Keratinocyte (primary cell): ENCODE results near the gene PERP. TPM values are rescaled to one million over a fixed set of nuclear protein-coding genes. Genes with fewer than 3 reads are reported as not detected.

Experiments used
- DNase-seq: peaks from one replicate; pipeline ENCODE4 v3.0.0-alpha.2; 2011; ENCODE audit warnings: low read depth, missing footprints, low spot score
- FAIRE-seq: peaks from 2 replicates; lab custom pipeline; 2011; peaks lifted over from hg19 to GRCh38; lab: Jason Lieb, UNC
- H2AFZ ChIP-seq: 2 replicates; pipeline ENCODE4 v1.6.0; 2012; ENCODE audit warnings: low read length, control low read depth, inconsistent platforms; ENCODE audit not compliant: control insufficient read depth
- H3K27ac ChIP-seq: 2 replicates; pipeline ENCODE4 v1.5.1; 2011; ENCODE audit warnings: low read length; ENCODE audit not compliant: control insufficient read depth, insufficient read depth
- H3K27me3 ChIP-seq: 3 replicates; pipeline ENCODE4 v1.6.0; 2011; ENCODE audit warnings: low read length; ENCODE audit not compliant: control insufficient read depth, insufficient read depth; ENCODE audit errors: extremely low read depth
- H3K36me3 ChIP-seq, 2 experiments: 2 replicates in 1 of 2; 3 replicates in 1 of 2; pipeline ENCODE4 v1.5.1; 2011; ENCODE audit warnings: low read length in 2 of 2, mild to moderate bottlenecking in 1 of 2; ENCODE audit not compliant: control insufficient read depth in 2 of 2, insufficient read depth in 2 of 2; ENCODE audit errors: extremely low read depth in 1 of 2
- H3K4me1 ChIP-seq: 3 replicates; pipeline ENCODE4 v1.5.1; 2011; ENCODE audit warnings: low read length; ENCODE audit not compliant: control insufficient read depth, insufficient read depth; ENCODE audit errors: extremely low read depth
- H3K4me2 ChIP-seq: 3 replicates; pipeline ENCODE4 v1.6.0; 2011; ENCODE audit warnings: low read depth, low read length; ENCODE audit not compliant: control insufficient read depth, insufficient read depth; ENCODE audit errors: extremely low read depth
- H3K4me3 ChIP-seq, 3 experiments: fragments of 200-600 bp in 1 of 3; sonication (generic) in 1 of 3; 2 replicates in 2 of 3; 3 replicates in 1 of 3; pipeline ENCODE4 v1.5.1; 2011 to 2016; ENCODE audit warnings: low read length in 3 of 3, mild to moderate bottlenecking in 3 of 3, control low read depth in 2 of 3, inconsistent platforms in 1 of 3, low read depth in 1 of 3, mixed read lengths in 1 of 3, mixed run types in 1 of 3, moderate library complexity in 1 of 3; ENCODE audit not compliant: control insufficient read depth in 2 of 3, insufficient read depth in 2 of 3; ENCODE audit errors: extremely low read depth in 1 of 3
- H3K79me2 ChIP-seq: 2 replicates; pipeline ENCODE4 v1.6.0; 2012; ENCODE audit warnings: low read length; ENCODE audit not compliant: control insufficient read depth, insufficient read depth
- H3K9ac ChIP-seq: 3 replicates; pipeline ENCODE4 v1.6.0; 2011; ENCODE audit warnings: low read length; ENCODE audit not compliant: control insufficient read depth, insufficient read depth; ENCODE audit errors: extremely low read depth
- H3K9me1 ChIP-seq: 3 replicates; pipeline ENCODE4 v1.6.0; 2011; ENCODE audit warnings: low read length; ENCODE audit not compliant: control insufficient read depth, insufficient read depth; ENCODE audit errors: extremely low read depth
- H3K9me3 ChIP-seq: 2 replicates; pipeline ENCODE4 v1.5.1; 2012; ENCODE audit warnings: low read depth, low read length; ENCODE audit not compliant: control insufficient read depth
- H4K20me1 ChIP-seq: 3 replicates; pipeline ENCODE4 v1.6.0; 2011; ENCODE audit warnings: low read length; ENCODE audit not compliant: control insufficient read depth, insufficient read depth; ENCODE audit errors: extremely low read depth
- EZH2 ChIP-seq: IDR thresholded peaks from one replicate; pipeline ENCODE4 v1.6.1; 2012; ENCODE audit warnings: inconsistent platforms, mild to moderate bottlenecking, low read length, moderate library complexity
- dilution Hi-C: fragments of 300-500 bp; cut with MboI; formaldehyde crosslinking; loops from one replicate; pipeline ENCODE4 v1.7.0; 2020; ENCODE audit warnings: low sequenced_read_pairs; ENCODE audit not compliant: extremely low pct_ligation_motif_present
- polyA plus RNA-seq, 5 experiments: library from polyadenylated mRNA; depleted of rRNA in 3 of 5; stranded (reverse) in 3 of 5; stranded (forward) in 1 of 5; unstranded in 1 of 5; fragments of >200 nt; gene quantifications; 1 replicate in 1 of 5; 2 replicates in 3 of 5; 3 replicates in 1 of 5; pipeline versions ENCODE4 v1.2.1 to v1.2.3, GENCODE V29; 2011 to 2012; ENCODE audit warnings: missing spikeins in 2 of 5, low read depth in 1 of 5, low replicate concordance in 1 of 5
- TF ChIP-seq, protein P1 (sequence below), 3 experiments: IDR thresholded peaks in 1 of 3; conservative IDR thresholded peaks in 1 of 3; optimal IDR thresholded peaks in 1 of 3; 2 replicates in 2 of 3; 3 replicates in 1 of 3; pipeline versions ENCODE3 to v1.5.1; 2011; ENCODE audit warnings: low read length in 3 of 3, mild to moderate bottlenecking in 3 of 3, moderate library complexity in 2 of 3, control low read depth in 1 of 3, inconsistent platforms in 1 of 3; ENCODE audit not compliant: insufficient read depth in 2 of 3; ENCODE audit errors: extremely low read depth in 1 of 3

Gene PERP
- polyA plus RNA-seq, 1 donor (not counting 4 experiments of a cell fraction or from before 2014, with no cell fraction given) = 525 TPM

GRCh38 chr6:138073264-138073663 is 34.0 kb downstream of the PERP start:
- no peak for TF ChIP-seq EZH2
- TF ChIP-seq, protein P1, sequence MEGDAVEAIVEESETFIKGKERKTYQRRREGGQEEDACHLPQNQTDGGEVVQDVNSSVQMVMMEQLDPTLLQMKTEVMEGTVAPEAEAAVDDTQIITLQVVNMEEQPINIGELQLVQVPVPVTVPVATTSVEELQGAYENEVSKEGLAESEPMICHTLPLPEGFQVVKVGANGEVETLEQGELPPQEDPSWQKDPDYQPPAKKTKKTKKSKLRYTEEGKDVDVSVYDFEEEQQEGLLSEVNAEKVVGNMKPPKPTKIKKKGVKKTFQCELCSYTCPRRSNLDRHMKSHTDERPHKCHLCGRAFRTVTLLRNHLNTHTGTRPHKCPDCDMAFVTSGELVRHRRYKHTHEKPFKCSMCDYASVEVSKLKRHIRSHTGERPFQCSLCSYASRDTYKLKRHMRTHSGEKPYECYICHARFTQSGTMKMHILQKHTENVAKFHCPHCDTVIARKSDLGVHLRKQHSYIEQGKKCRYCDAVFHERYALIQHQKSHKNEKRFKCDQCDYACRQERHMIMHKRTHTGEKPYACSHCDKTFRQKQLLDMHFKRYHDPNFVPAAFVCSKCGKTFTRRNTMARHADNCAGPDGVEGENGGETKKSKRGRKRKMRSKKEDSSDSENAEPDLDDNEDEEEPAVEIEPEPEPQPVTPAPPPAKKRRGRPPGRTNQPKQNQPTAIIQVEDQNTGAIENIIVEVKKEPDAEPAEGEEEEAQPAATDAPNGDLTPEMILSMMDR (optimal IDR thresholded peaks at IDR 0.05 in 1 of 3, IDR thresholded peaks at IDR 0.05 in 1 of 3, conservative IDR thresholded peaks at IDR 0.05 in 1 of 3; ENCODE audit: extremely low read depth in 1 of 3, insufficient read depth in 2 of 3, low read length in 3 of 3) = no peak
- no peak for DNase-seq
- Histone ChIP-seq H3K4me3 (no peak overlapping the region), H3K4me1 (no peaks in the 10 kb centered on the region), H4K20me1 (no peaks in the 10 kb centered on the region), H3K36me3 (no peaks in the 10 kb centered on the region), H3K27ac (no peak overlapping the region), H3K27me3 (no peaks in the 10 kb centered on the region), H3K9me3 (no peaks in the 10 kb centered on the region), H3K4me2 (no peak overlapping the region), H3K9me1 (no peaks in the 10 kb centered on the region), H3K9ac (no peak overlapping the region), H3K79me2 (no peaks in the 10 kb centered on the region), H2AFZ (no peak overlapping the region)
- no peak for FAIRE-seq
- dilution Hi-C loops = no loop called here

- Histone ChIP-seq H3K4me2 (no peak overlapping the region), H3K4me3 (no peak overlapping the region), H3K27me3 (no peaks in the 10 kb centered on the region), H3K9ac (no peak overlapping the region), H3K27ac (no peak overlapping the region), H2AFZ (no peak overlapping the region), H3K79me2 (no peaks in the 10 kb centered on the region), H3K4me1 (no peaks in the 10 kb centered on the region), H3K9me3 (no peaks in the 10 kb centered on the region), H4K20me1 (no peaks in the 10 kb centered on the region), H3K9me1 (no peaks in the 10 kb centered on the region), H3K36me3 (no peaks in the 10 kb centered on the region)
- TF ChIP-seq, protein P1 (optimal IDR thresholded peaks at IDR 0.05 in 1 of 3, IDR thresholded peaks at IDR 0.05 in 1 of 3, conservative IDR thresholded peaks at IDR 0.05 in 1 of 3; ENCODE audit: extremely low read depth in 1 of 3, insufficient read depth in 2 of 3, low read length in 3 of 3) = no peak
- dilution Hi-C loops = no loop called here
- no peak for DNase-seq
- FAIRE-seq = no peak
Observed at GRCh38 chr6:138063726-138064125, 43.5 kb downstream of the PERP start.
